ACC112 (cell line): ENCODE results near the gene PEX26.
"Not testable (repeated sequence)": the region's sequence is repeated elsewhere in the genome, so short reads cannot be mapped to it uniquely, and the experiment has no call there.

ENCODE experiments used
- H2AFZ ChIP-seq: fragments of 200-600 bp; sonication (generic); one replicate; pipeline ENCODE4 v1.6.0; 2017; ENCODE audit warnings: antibody characterized with exemption, low read length; ENCODE audit not compliant: unreplicated experiment
- H3K27ac ChIP-seq: fragments of 200-600 bp; sonication (generic); 2 replicates; pipeline ENCODE4 v1.5.1; 2014; ENCODE audit warnings: low read depth, mild to moderate bottlenecking, antibody characterized with exemption, low read length, moderate library complexity
- H3K27me3 ChIP-seq: fragments of 200-600 bp; sonication (generic); 2 replicates; pipeline ENCODE4 v1.6.1; 2014; ENCODE audit warnings: mild to moderate bottlenecking, antibody characterized with exemption, low read length, moderate library complexity, mixed read lengths; ENCODE audit not compliant: insufficient read depth
- H3K36me3 ChIP-seq: fragments of 200-600 bp; sonication (generic); 2 replicates; pipeline ENCODE4 v1.6.1; 2016; ENCODE audit warnings: mild to moderate bottlenecking, antibody characterized with exemption, low read length, moderate library complexity, mixed read lengths; ENCODE audit not compliant: insufficient read depth
- H3K4me1 ChIP-seq: fragments of 200-600 bp; sonication (generic); one replicate; pipeline ENCODE4 v1.6.1; 2016; ENCODE audit warnings: low read length, mixed read lengths; ENCODE audit not compliant: insufficient read depth, unreplicated experiment, control insufficient read depth
- H3K4me3 ChIP-seq: fragments of 200-600 bp; sonication (generic); 2 replicates; pipeline ENCODE4 v1.5.1; 2014; ENCODE audit warnings: mild to moderate bottlenecking, low read depth, low read length
- H3K79me2 ChIP-seq: fragments of 200-600 bp; sonication (generic); one replicate; pipeline ENCODE4 v1.6.0; 2016; ENCODE audit warnings: low read length; ENCODE audit not compliant: control insufficient read depth, unreplicated experiment, insufficient read depth

Gene PEX26

GRCh38 chr22:18064636-18065035 is 13.2 kb upstream of the PEX26 start:
- H3K4me1 ChIP-seq, result peaks cover 18% of the 10 kb centered on the region
- H3K36me3 ChIP-seq, result no peaks in the 10 kb centered on the region
- no peak overlapping the region for H3K27ac ChIP-seq
- H3K4me3 ChIP-seq, result no peak overlapping the region
- H2AFZ ChIP-seq, result no peak overlapping the region
- no peaks in the 10 kb centered on the region for H3K79me2 ChIP-seq
- no peaks in the 10 kb centered on the region for H3K27me3 ChIP-seq

GRCh38 chr22:18065256-18065655 is 12.5 kb upstream of the PEX26 start:
- Histone ChIP-seq H3K27me3 (no peaks in the 10 kb centered on the region), H2AFZ (no peak overlapping the region), H3K4me1 (peaks cover 18% of the 10 kb centered on the region), H3K4me3 (no peak overlapping the region), H3K27ac (no peak overlapping the region), H3K79me2 (no peaks in the 10 kb centered on the region), H3K36me3 (no peaks in the 10 kb centered on the region)

- Histone ChIP-seq H3K27ac (no peak overlapping the region), H3K27me3 (no peaks in the 10 kb centered on the region), H3K79me2 (no peaks in the 10 kb centered on the region), H3K36me3 (no peaks in the 10 kb centered on the region), H3K4me1 (peaks cover 10% of the 10 kb centered on the region), H3K4me3 (no peak overlapping the region), H2AFZ (no peak overlapping the region)
Observed at GRCh38 chr22:18066181-18066859, 11.5 kb upstream of the PEX26 start.

- Histone ChIP-seq H3K4me1 (peaks cover 6% of the 10 kb centered on the region), H2AFZ (no peak overlapping the region), H3K36me3 (no peaks in the 10 kb centered on the region)
Observed at GRCh38 chr22:18067121-18067520, 10.7 kb upstream of the PEX26 start.

GRCh38 chr22:18067548-18068341 is 10.0 kb upstream of the PEX26 start:
- Histone ChIP-seq H3K4me1 (peaks cover 6% of the 10 kb centered on the region), H3K27ac (no peak overlapping the region), H3K27me3 (no peaks in the 10 kb centered on the region), H3K36me3 (no peaks in the 10 kb centered on the region), H2AFZ (no peak overlapping the region), H3K4me3 (no peak overlapping the region), H3K79me2 (no peaks in the 10 kb centered on the region)

More at GRCh38 chr22:18067121-18067520, 10.7 kb upstream of the PEX26 start:
- H3K79me2 ChIP-seq, result no peaks in the 10 kb centered on the region
- H3K27me3 ChIP-seq, result no peaks in the 10 kb centered on the region
- H3K4me3 ChIP-seq, result no peak overlapping the region
- H3K27ac ChIP-seq, result no peak overlapping the region

GRCh38 chr22:18068381-18068988 is 9.3 kb upstream of the PEX26 start:
- Histone ChIP-seq H3K4me1 (peaks cover 6% of the 10 kb centered on the region), H3K36me3 (no peaks in the 10 kb centered on the region), H3K27me3 (no peaks in the 10 kb centered on the region), H3K4me3 (no peak overlapping the region), H3K27ac (no peak overlapping the region), H2AFZ (no peak overlapping the region), H3K79me2 (no peaks in the 10 kb centered on the region)

GRCh38 chr22:18069041-18069440 is 8.7 kb upstream of the PEX26 start:
- Histone ChIP-seq H3K4me3 (no peak overlapping the region), H3K79me2 (no peaks in the 10 kb centered on the region), H3K4me1 (peaks cover 6% of the 10 kb centered on the region), H2AFZ (no peak overlapping the region), H3K36me3 (no peaks in the 10 kb centered on the region), H3K27ac (no peak overlapping the region), H3K27me3 (no peaks in the 10 kb centered on the region)

GRCh38 chr22:18070041-18070440 is 7.7 kb upstream of the PEX26 start:
- H3K79me2 ChIP-seq, result no peaks in the 10 kb centered on the region
- H3K27ac ChIP-seq, result no peak overlapping the region
- H3K27me3 ChIP-seq, result no peaks in the 10 kb centered on the region
- H3K4me3 ChIP-seq, result no peak overlapping the region
- H3K4me1 ChIP-seq, result peaks cover 6% of the 10 kb centered on the region
- H3K36me3 ChIP-seq, result no peaks in the 10 kb centered on the region
- H2AFZ ChIP-seq, result no peak overlapping the region

GRCh38 chr22:18070556-18071306 is 7.1 kb upstream of the PEX26 start:
- Histone ChIP-seq H3K36me3 (no peaks in the 10 kb centered on the region), H2AFZ (no peak overlapping the region), H3K4me3 (no peak overlapping the region), H3K27ac (no peak overlapping the region), H3K4me1 (peaks cover 8% of the 10 kb centered on the region), H3K27me3 (no peaks in the 10 kb centered on the region), H3K79me2 (no peaks in the 10 kb centered on the region)

- H3K27ac ChIP-seq, result not testable (repeated sequence)
- H3K4me1 ChIP-seq, result peaks cover 13% of the 10 kb centered on the region
Observed at GRCh38 chr22:18071307-18071967, 6.4 kb upstream of the PEX26 start.

More at GRCh38 chr22:18071307-18071967, 6.4 kb upstream of the PEX26 start:
- not testable (repeated sequence) for H3K4me3 ChIP-seq, H3K27me3 ChIP-seq, H2AFZ ChIP-seq, H3K36me3 ChIP-seq, H3K79me2 ChIP-seq
